IMR-90 (cell line): ENCODE results near the gene CNTN4. TPM values are rescaled to one million over a fixed set of nuclear protein-coding genes. Genes with fewer than 3 reads are reported as not detected.

Source experiments
- ATAC-seq: fragments of 200-7000 bp; cut with Tn5 transposase; 2 replicates; pipeline ENCODE4 v1.9.1; 2020; ENCODE audit warnings: low read depth, mild to moderate bottlenecking, moderate library complexity
- BruUV-seq: library from RNA; stranded (reverse); fragments of 400-500 nt; replicated peaks from 2 replicates; lab custom pipeline; 2021; lab: Mats Ljungman, UMichigan
- CTCF ChIA-PET: fragments of 300-600 bp; formaldehyde crosslinking; extraction: SDS; loops from one replicate; lab custom pipeline; 2021; ENCODE audit warnings: antibody characterized with exemption; lab: Yijun Ruan, JAX
- POLR2A ChIA-PET: fragments of 300-600 bp; sonication (Branson Sonifier 250); formaldehyde crosslinking; loops from one replicate; lab custom pipeline; 2022; ENCODE audit warnings: antibody characterized with exemption; ENCODE audit not compliant: unreplicated experiment; lab: Charles Lee
- DNase-seq: peaks from one replicate; pipeline ENCODE4 v3.0.0; 2013
- H2AFZ ChIP-seq: replicated peaks from 2 replicates; pipeline ENCODE3; 2013; ENCODE audit warnings: low read length, mild to moderate bottlenecking; ENCODE audit not compliant: poor library complexity
- H2AK5ac ChIP-seq: 2 replicates; pipeline ENCODE4 v1.6.1; 2013; ENCODE audit warnings: low read depth, low read length, inconsistent platforms
- H2AK9ac ChIP-seq: replicated peaks from 2 replicates; pipeline ENCODE3; 2013; ENCODE audit warnings: mild to moderate bottlenecking, low read depth, low read length, moderate library complexity; ENCODE audit not compliant: poor library complexity
- H2BK120ac ChIP-seq: 2 replicates; pipeline ENCODE4 v1.6.1; 2013; ENCODE audit warnings: low read depth, low read length, inconsistent platforms
- H2BK15ac ChIP-seq: 3 replicates; pipeline ENCODE4 v1.6.1; 2013; ENCODE audit warnings: low read depth, low read length, inconsistent platforms
- H2BK20ac ChIP-seq: 2 replicates; pipeline ENCODE4 v1.6.1; 2013; ENCODE audit warnings: low read depth, mild to moderate bottlenecking, inconsistent platforms, low read length, moderate library complexity
- H2BK5ac ChIP-seq: 2 replicates; pipeline ENCODE4 v1.6.1; 2013; ENCODE audit warnings: mild to moderate bottlenecking, low read depth, low read length, inconsistent platforms; ENCODE audit not compliant: poor library complexity, severe bottlenecking
- H3K14ac ChIP-seq: replicated peaks from 2 replicates; pipeline ENCODE4 v1.6.1; 2013; ENCODE audit warnings: low read depth, low read length, inconsistent platforms
- H3K18ac ChIP-seq: 2 replicates; pipeline ENCODE4 v1.6.1; 2013; ENCODE audit warnings: low read depth, low read length, control low read depth
- H3K23ac ChIP-seq: 2 replicates; pipeline ENCODE4 v1.6.1; 2013; ENCODE audit warnings: low read depth, low read length, inconsistent platforms
- H3K27ac ChIP-seq: 2 replicates; pipeline ENCODE4 v1.5.1; 2013; ENCODE audit warnings: mild to moderate bottlenecking, control low read depth, low read length; ENCODE audit not compliant: insufficient read depth
- H3K27me3 ChIP-seq: 2 replicates; pipeline ENCODE4 v1.6.1; 2013; ENCODE audit warnings: low read length; ENCODE audit not compliant: control insufficient read depth, insufficient read depth
- H3K36me3 ChIP-seq: 2 replicates; pipeline ENCODE4 v1.6.1; 2013; ENCODE audit warnings: low read length, mixed read lengths; ENCODE audit not compliant: control insufficient read depth, insufficient read depth
- H3K4ac ChIP-seq: 2 replicates; pipeline ENCODE4 v1.6.1; 2013; ENCODE audit warnings: low read depth, low read length, inconsistent platforms
- H3K4me1 ChIP-seq: 2 replicates; pipeline ENCODE4 v1.6.1; 2013; ENCODE audit warnings: low read length, mixed read lengths; ENCODE audit not compliant: control insufficient read depth, insufficient read depth
- H3K4me2 ChIP-seq: 2 replicates; pipeline ENCODE4 v1.6.1; 2013; ENCODE audit warnings: low read depth, mild to moderate bottlenecking, control low read depth, low read length, moderate library complexity
- H3K4me3 ChIP-seq: 2 replicates; pipeline ENCODE4 v1.5.1; 2013; ENCODE audit warnings: low read depth, mild to moderate bottlenecking, control low read depth, low read length, moderate library complexity; ENCODE audit not compliant: insufficient read depth
- H3K56ac ChIP-seq: 2 replicates; pipeline ENCODE4 v1.6.1; 2013; ENCODE audit warnings: low read length, inconsistent platforms; ENCODE audit not compliant: insufficient read depth; ENCODE audit errors: extremely low read depth
- H3K79me1 ChIP-seq, 2 experiments: 2 replicates each; pipeline ENCODE4 v1.6.1; 2013; ENCODE audit warnings: low read length in 2 of 2, inconsistent platforms in 1 of 2, low read depth in 1 of 2
- H3K9ac ChIP-seq: 2 replicates; pipeline ENCODE4 v1.6.1; 2013; ENCODE audit warnings: low read depth, low read length, control low read depth
- H3K9me1 ChIP-seq: 2 replicates; pipeline ENCODE4 v1.6.1; 2013; ENCODE audit warnings: low read length, inconsistent platforms; ENCODE audit not compliant: insufficient read depth
- H3K9me3 ChIP-seq: 2 replicates; pipeline ENCODE4 v1.6.1; 2013; ENCODE audit warnings: low read length; ENCODE audit not compliant: control insufficient read depth, insufficient read depth
- H4K20me1 ChIP-seq: 2 replicates; pipeline ENCODE4 v1.6.1; 2013; ENCODE audit warnings: low read length, inconsistent platforms; ENCODE audit not compliant: insufficient read depth
- H4K5ac ChIP-seq: 2 replicates; pipeline ENCODE4 v1.6.1; 2013; ENCODE audit warnings: mild to moderate bottlenecking, low read depth, low read length, control low read depth
- H4K8ac ChIP-seq, 2 experiments: 2 replicates each; pipeline ENCODE4 v1.6.1; 2013; ENCODE audit warnings: low read depth in 2 of 2, low read length in 2 of 2, control low read depth in 1 of 2, inconsistent platforms in 1 of 2
- H4K91ac ChIP-seq: 2 replicates; pipeline ENCODE4 v1.6.1; 2013; ENCODE audit warnings: low read depth, low read length, inconsistent platforms; ENCODE audit not compliant: insufficient read depth
- BHLHE40 ChIP-seq: fragments of 150-350 bp; IDR thresholded peaks from 2 replicates; pipeline ENCODE4 v1.6.1; 2016; ENCODE audit warnings: mild to moderate bottlenecking, low read depth, low read length
- CEBPB ChIP-seq: IDR thresholded peaks from 2 replicates; pipeline ENCODE4 v1.6.1; 2012; ENCODE audit warnings: low read depth, low read length, improper control_type of control experiment
- CHD1 ChIP-seq: IDR thresholded peaks from 2 replicates; pipeline ENCODE4 v1.6.1; 2012; ENCODE audit warnings: low read depth, low read length, improper control_type of control experiment
- FOS ChIP-seq: fragments of 150-350 bp; IDR thresholded peaks from 2 replicates; pipeline ENCODE4 v1.6.1; 2016; ENCODE audit warnings: low read depth, low read length
- MAZ ChIP-seq: IDR thresholded peaks from 2 replicates; pipeline ENCODE4 v1.6.1; 2012; ENCODE audit warnings: low read depth, mild to moderate bottlenecking, low read length, improper control_type of control experiment, moderate library complexity, borderline replicate concordance
- NFE2L2 ChIP-seq: fragments of 150-350 bp; IDR thresholded peaks from 2 replicates; pipeline ENCODE4 v1.6.1; 2016; ENCODE audit warnings: low read depth, mild to moderate bottlenecking, low read length
- POLR2A ChIP-seq: IDR thresholded peaks from 2 replicates; pipeline ENCODE4 v1.6.1; 2012; ENCODE audit warnings: mild to moderate bottlenecking, low read depth, low read length
- RAD21 ChIP-seq: IDR thresholded peaks from 2 replicates; pipeline ENCODE4 v1.6.1; 2012; ENCODE audit warnings: low read length, improper control_type of control experiment
- RCOR1 ChIP-seq: IDR thresholded peaks from 2 replicates; pipeline ENCODE4 v1.6.1; 2012; ENCODE audit warnings: mild to moderate bottlenecking, low read length, improper control_type of control experiment; ENCODE audit not compliant: insufficient replicate concordance
- RFX5 ChIP-seq: IDR thresholded peaks from 2 replicates; pipeline ENCODE4 v1.8.0; 2012; ENCODE audit warnings: low read depth, mild to moderate bottlenecking, low read length, moderate library complexity
- SMC3 ChIP-seq: fragments of 150-350 bp; IDR thresholded peaks from 2 replicates; pipeline ENCODE4 v1.6.1; 2016; ENCODE audit warnings: low read depth, mild to moderate bottlenecking, antibody characterized with exemption, low read length, moderate library complexity
- WGBS, 2 experiments: methylation state at CpG; one replicate each; pipeline versions ENCODE4 v1.1.5 to v1.1.7; 2013; ENCODE audit warnings: missing lambda C conversion rate in 2 of 2; ENCODE audit not compliant: insufficient read length in 1 of 2; ENCODE audit errors: extremely low coverage in 2 of 2; 5-methylcytosine and 5-hydroxymethylcytosine counted together
- dilution Hi-C: fragments of 300-500 bp; cut with HindIII; formaldehyde crosslinking; loops from one replicate; pipeline ENCODE4 v1.14.3; 2018; ENCODE audit warnings: low sequenced_read_pairs; ENCODE audit not compliant: unreplicated experiment
- in situ Hi-C: fragments of 300-500 bp; cut with MboI; formaldehyde crosslinking; loops from 3 replicates; pipeline ENCODE4 v1.14.3; 2019; ENCODE audit warnings: low sequenced_read_pairs, inconsistent platforms, mixed read lengths
- intact Hi-C: fragments of 100-400 bp; cut with micrococcal nuclease; formaldehyde crosslinking; loops from 2 replicates; pipeline ENCODE4 v1.10.0; 2022
- polyA plus RNA-seq, 3 experiments: library from polyadenylated mRNA; depleted of rRNA; stranded (reverse); fragments of >200 nt; gene quantifications; 2 replicates each; pipeline ENCODE4 v1.2.3, GENCODE V29; 2012; ENCODE audit warnings: low replicate concordance in 1 of 3
- total RNA-seq: library from RNA; depleted of rRNA; stranded (reverse); fragments of >200 nt; gene quantifications from 2 replicates; pipeline ENCODE4 v1.2.3, GENCODE V29; 2012

The CNTN4 gene
- total and polyA plus RNA-seq, 2 of the 4 experiments (the other 2 are of a cell fraction) = under 0.01 TPM; not detected in 1

DNA sequence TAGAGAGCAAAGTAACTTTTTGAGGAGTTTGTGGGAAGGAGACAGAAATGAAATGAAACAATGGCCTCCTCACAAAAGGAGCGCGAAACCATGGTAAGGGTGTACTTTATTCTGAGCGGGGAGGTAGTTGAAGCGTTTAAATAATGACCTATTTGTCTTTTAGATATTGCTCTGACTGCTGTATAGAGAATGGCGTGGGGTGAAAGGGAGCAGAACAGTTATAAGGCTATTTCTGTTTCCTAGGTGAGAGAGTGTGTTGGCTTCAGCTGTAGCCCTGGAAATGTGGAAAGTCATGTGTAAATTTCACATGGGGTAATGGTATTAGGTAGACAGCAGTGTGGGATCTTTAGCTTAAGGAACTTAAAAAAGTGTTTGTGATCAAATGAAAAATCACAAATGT is 54.9 kb downstream of the CNTN4 start:
- CTCF ChIA-PET = no interaction called here
- in situ Hi-C loops = no loop called here

More for the DNA sequence above, 54.9 kb downstream of the CNTN4 start:
- Histone ChIP-seq H4K8ac (no peak overlapping the region), H3K9ac (no peak overlapping the region), H3K4ac (no peak overlapping the region), H3K36me3 (no peaks in the 10 kb centered on the region), H3K4me2 (no peak overlapping the region), H3K27ac (no peak overlapping the region), H3K56ac (no peak overlapping the region), H3K79me1 (no peaks in the 10 kb centered on the region), H2BK120ac (no peak overlapping the region), H4K5ac (no peak overlapping the region), H3K14ac (no peak overlapping the region), H3K18ac (no peak overlapping the region), H3K27me3 (no peaks in the 10 kb centered on the region), H3K9me1 (no peaks in the 10 kb centered on the region), H2BK20ac (no peak overlapping the region), H2AK9ac (no peak overlapping the region), H2AK5ac (no peak overlapping the region), H2AFZ (no peak overlapping the region), H3K23ac (no peak overlapping the region), H3K4me1 (no peaks in the 10 kb centered on the region), H3K9me3 (peaks cover 11% of the 10 kb centered on the region), H2BK15ac (no peak overlapping the region), H2BK5ac (no peak overlapping the region), H4K91ac (no peak overlapping the region), H4K20me1 (no peaks in the 10 kb centered on the region), H3K4me3 (no peak overlapping the region)
- POLR2A ChIA-PET = no interaction called here
- no peak for DNase-seq
- ATAC-seq = no peak
- dilution Hi-C loops (no loop called here), intact Hi-C loops (no loop called here)
- no TSS peak for BruUV-seq
- TF ChIP-seq RAD21 (no peak), MAZ (no peak), BHLHE40 (no peak), NFE2L2 (no peak), CEBPB (no peak), RFX5 (no peak), POLR2A (no peak), SMC3 (no peak), CHD1 (no peak), FOS (no peak), RCOR1 (no peak)
- 57% methylated on average over 5 of the region's 5 CpGs; no CpG with 5 or more reads in 1 of the 2 experiments for WGBS, 2 experiments
